ENCODE measurements around the gene ZNF775.
A peak's percentile ranks its signal among the peaks of the same experiment; 100 is the strongest.

The ZNF775 gene

GRCh38 chr7:150402671-150403321 is 23.7 kb downstream of the ZNF775 start:
- DNase-seq: no peak

GRCh38 chr7:150403376-150404171 is 24.4 kb downstream of the ZNF775 start:
- DNase-seq: no peak

GRCh38 chr7:150404172-150404804 is 25.2 kb downstream of the ZNF775 start:
- no peak for DNase-seq

GRCh38 chr7:150404805-150405583 is 25.9 kb downstream of the ZNF775 start:
- DNase-seq: peak; percentile 47

GRCh38 chr7:150405584-150406311 is 26.6 kb downstream of the ZNF775 start:
- no peak for DNase-seq

- no peak for DNase-seq
These were observed 27.1 kb downstream of the ZNF775 start for GRCh38 chr7:150406312-150406566.

- DNase-seq: no peak
These were observed 27.7 kb downstream of the ZNF775 start for GRCh38 chr7:150406567-150407421.

- DNase-seq: no peak
These were observed 28.7 kb downstream of the ZNF775 start for GRCh38 chr7:150407588-150408392.

- no peak for DNase-seq
These were observed 29.5 kb downstream of the ZNF775 start for GRCh38 chr7:150408393-150409299.

GRCh38 chr7:150409300-150410030 is 30.3 kb downstream of the ZNF775 start:
- no peak for DNase-seq

GRCh38 chr7:150410131-150410530 is 31.0 kb downstream of the ZNF775 start:
- no peak for DNase-seq

- DNase-seq: no peak
These were observed 31.7 kb downstream of the ZNF775 start for GRCh38 chr7:150410680-150411346.

GRCh38 chr7:150411606-150412005 is 32.5 kb downstream of the ZNF775 start:
- DNase-seq: no peak

- DNase-seq: no peak
These were observed 32.9 kb downstream of the ZNF775 start for GRCh38 chr7:150412016-150412415.

- DNase-seq: no peak
These were observed 33.7 kb downstream of the ZNF775 start for GRCh38 chr7:150412518-150413488.

- DNase-seq: no peak
These were observed 34.5 kb downstream of the ZNF775 start for GRCh38 chr7:150413640-150414081.
